GM12873 (cell line): ENCODE results near the gene CASQ2.

ENCODE experiments used
- TF ChIP-seq, protein P1 (sequence below): IDR thresholded peaks from 2 replicates; pipeline ENCODE4 v1.5.1; 2012; ENCODE audit warnings: low read depth, mild to moderate bottlenecking, moderate library complexity, low read length, control low read depth; ENCODE audit not compliant: insufficient read depth; ENCODE audit errors: missing control alignments

The CASQ2 gene

GRCh38 chr1:115794976-115795639, 26.6 kb upstream of the CASQ2 start:
- TF ChIP-seq, protein P1, sequence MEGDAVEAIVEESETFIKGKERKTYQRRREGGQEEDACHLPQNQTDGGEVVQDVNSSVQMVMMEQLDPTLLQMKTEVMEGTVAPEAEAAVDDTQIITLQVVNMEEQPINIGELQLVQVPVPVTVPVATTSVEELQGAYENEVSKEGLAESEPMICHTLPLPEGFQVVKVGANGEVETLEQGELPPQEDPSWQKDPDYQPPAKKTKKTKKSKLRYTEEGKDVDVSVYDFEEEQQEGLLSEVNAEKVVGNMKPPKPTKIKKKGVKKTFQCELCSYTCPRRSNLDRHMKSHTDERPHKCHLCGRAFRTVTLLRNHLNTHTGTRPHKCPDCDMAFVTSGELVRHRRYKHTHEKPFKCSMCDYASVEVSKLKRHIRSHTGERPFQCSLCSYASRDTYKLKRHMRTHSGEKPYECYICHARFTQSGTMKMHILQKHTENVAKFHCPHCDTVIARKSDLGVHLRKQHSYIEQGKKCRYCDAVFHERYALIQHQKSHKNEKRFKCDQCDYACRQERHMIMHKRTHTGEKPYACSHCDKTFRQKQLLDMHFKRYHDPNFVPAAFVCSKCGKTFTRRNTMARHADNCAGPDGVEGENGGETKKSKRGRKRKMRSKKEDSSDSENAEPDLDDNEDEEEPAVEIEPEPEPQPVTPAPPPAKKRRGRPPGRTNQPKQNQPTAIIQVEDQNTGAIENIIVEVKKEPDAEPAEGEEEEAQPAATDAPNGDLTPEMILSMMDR = no peak

GRCh38 chr1:115793162-115793561, 24.6 kb upstream of the CASQ2 start:
- TF ChIP-seq, protein P1 = no peak

- TF ChIP-seq, protein P1 = no peak
These were observed 23.3 kb upstream of the CASQ2 start for GRCh38 chr1:115791816-115792215.

GRCh38 chr1:115790846-115791245, 22.3 kb upstream of the CASQ2 start:
- TF ChIP-seq, protein P1 = no peak

- TF ChIP-seq, protein P1 = no peak
These were observed 21.8 kb upstream of the CASQ2 start for GRCh38 chr1:115790356-115790755.

DNA sequence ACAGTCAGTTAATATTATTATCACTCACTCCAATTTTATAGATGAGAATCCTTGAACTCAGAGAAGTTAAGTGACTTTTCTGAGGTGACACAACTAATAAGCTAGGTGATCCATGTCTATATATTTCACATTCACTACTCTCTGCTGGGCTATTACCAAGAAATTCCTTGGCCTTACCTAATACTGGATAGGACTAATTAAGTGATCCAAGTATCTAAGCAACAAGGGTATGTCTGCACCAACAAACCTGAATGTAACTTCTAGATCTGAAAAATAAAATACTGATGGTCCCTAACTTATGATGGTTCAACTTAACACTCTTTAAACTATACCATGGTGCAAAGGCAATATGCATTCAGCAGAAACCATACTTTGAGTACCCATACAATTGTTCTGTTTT, 14.8 kb upstream of the CASQ2 start:
- TF ChIP-seq, protein P1 = no peak

GRCh38 chr1:115782571-115783281, 14.2 kb upstream of the CASQ2 start:
- TF ChIP-seq, protein P1 = no peak
